Forelimb muscle (tissue), 1 donor: ENCODE measurements around the gene PPP1R9A. TPM values are rescaled to one million over a fixed set of nuclear protein-coding genes. Genes with fewer than 3 reads are reported as not detected.

Experiments
- DNase-seq: peaks from one replicate; pipeline ENCODE4 v3.0.0-alpha.2; 2013; ENCODE audit warnings: low read depth
- polyA plus RNA-seq: library from polyadenylated mRNA; unstranded; fragments of 120-200 nt; gene quantifications from one replicate; pipeline ENCODE4 v1.2.1, GENCODE V29; 2013; ENCODE audit not compliant: insufficient read length

The PPP1R9A gene
- polyA plus RNA-seq, 1 donor: 27.1 TPM

DNA sequence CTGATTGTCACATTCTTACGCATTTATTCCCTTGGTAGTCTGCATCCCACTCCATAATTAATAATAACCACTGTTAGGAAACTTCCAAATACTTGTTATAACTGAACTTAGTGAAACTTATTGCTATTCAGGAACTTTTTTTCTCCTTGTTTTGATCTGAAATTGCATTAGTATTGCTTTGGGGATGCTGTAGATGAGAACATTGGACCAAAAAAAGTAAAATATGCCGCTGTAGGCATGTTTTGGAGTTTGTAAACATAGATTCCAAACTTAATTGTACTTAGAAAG lies 1.7 kb downstream of the PPP1R9A start:
- no peak for DNase-seq

DNA sequence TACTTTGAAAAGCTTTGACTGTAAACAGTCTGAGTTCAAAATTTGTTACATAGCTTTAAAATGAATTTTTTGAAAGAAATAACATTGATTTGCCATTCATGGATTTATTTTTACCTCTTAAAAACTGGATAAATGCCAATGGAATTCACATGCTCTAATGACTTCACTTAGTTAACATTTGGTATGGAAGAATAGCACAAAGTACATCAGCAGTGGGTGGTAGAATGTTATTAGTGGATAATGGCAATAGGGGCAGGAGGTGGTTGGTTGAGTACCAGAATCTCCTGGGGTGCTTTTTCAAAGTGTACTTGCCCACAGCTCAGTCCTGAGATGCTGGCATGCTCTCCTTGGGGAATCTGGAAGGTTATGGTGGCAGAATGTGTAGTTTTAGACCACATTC lies 4.7 kb downstream of the PPP1R9A start:
- DNase-seq: no peak

DNA sequence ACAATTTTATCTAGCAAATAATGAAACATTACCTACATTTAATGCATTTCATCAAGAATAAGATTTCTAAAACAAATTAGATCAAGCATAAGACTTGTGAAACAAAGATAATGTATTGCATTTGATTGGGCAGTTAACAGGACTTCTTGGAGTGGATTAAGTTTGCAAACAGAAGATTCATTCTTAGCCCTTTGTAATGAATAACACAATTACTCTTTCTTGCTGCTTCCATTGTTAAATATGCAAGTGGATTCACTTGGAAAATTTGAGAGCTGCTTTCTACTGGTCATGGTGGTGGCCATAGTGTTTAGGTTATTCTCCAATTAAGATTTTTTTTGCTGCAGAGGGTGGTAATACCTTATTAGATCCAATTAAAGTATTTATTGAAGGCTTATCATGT lies 6.0 kb downstream of the PPP1R9A start:
- DNase-seq: no peak

DNA sequence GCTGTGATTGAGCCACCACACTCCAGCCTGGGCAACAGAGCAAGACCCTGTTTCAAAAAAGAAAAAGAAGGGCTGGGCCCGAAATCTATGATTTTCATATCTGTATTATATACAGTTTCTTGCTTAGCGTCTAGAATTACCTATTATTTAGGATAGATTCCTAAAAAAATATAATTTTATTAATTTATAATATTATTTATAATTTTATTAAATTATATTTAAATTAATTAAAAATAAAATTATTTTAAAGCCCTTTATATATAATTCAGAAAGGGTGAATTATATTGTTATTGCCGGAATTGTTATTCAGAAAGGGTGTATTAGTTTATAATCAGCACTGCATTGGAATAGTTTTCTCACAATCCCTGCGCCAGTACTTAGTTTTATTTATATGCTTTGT lies 14.5 kb downstream of the PPP1R9A start:
- no peak for DNase-seq

DNA sequence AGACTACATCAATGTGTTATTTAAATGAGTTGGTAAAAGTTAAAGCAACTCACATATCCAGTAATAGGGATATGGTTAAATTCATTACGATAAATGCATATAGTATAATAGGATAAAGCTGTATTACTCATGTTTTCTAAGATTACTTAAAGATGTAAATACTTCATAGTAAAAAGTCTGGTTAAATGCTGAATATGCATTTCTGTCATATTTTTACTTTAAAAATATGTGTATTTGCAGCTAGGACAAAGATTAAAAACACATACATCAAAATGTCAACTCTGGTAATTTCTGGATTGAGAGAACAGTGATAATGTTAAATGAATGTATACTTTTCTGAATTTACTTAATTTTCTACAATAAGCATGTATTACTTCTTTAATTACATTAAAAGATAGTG lies 15.1 kb downstream of the PPP1R9A start:
- no peak for DNase-seq

DNA sequence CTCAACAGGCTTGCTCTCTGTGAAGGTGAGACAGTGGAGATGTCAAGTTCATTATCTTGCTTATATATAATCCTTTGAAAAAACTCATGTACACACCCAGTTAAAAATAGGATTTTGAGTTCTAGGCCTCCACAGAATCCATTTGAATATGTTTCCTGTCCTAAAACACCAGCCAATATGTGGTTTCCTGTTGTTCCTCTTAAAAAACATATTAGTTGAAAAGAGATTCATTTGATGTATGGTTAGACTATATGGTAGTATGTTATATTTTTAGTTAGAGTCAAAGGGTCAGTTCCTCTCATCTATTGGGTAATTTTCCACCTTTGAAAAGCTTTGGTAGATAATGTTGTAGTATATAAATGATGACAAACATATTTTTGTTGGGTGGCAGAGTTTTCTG lies 16.0 kb downstream of the PPP1R9A start:
- no peak for DNase-seq

DNA sequence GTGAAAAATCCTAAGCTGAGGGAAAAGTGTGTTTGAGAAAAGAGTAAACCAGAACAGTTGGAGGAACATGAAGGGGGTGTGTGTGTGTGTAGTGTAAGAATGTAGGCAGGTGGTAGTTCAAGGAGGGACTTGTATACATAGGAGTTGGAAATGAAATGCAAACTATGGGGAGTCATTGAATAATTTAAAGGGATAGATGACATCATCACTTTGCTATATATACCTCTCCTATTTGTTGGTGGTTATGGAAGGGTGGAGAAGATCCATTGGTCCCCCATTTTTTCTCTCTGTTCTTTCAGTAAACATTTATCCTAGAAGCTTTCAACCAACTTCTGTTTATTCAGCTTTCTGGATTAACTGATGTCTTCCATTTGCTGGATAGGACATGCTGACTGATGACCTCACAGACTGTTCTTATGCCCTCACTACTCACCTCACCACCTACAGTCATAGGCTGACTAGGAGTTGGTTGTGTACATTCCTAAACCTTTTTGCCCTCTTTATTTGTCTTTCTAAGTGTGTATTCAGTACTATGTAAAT lies 20.8 kb downstream of the PPP1R9A start:
- no peak for DNase-seq

DNA sequence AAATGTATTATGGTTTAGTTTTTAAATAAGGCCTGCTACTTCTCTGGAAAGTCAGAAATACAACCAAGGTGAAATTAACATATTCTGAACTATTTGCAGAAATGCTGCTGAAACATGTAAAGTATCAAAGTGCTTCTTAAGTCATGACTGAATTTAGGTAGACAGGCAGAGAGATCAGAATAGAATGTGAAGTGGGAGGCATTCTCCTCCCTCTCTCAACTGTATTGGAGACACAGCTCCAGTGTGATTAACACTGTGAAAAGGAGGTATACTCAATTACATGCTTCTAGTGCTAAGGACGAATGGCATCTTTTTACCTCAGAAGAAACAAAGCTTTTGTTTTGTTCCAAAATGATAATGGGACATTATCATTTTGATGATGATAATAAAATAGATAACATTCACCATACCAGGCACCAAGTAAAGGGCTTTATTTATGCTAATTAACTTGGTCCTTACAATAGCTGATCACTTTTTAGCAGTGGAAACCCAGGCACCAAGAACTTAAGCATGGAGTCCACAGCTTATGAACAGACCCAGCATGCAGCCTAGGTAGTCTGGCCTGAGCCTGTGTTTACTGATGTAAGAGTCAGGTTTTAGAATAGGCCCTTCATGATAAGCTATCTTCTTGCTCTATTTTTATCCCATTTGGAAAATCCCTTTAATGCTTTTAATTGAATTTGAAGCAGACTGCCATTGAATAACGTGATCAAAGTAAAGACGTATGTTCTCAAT lies 26.0 kb downstream of the PPP1R9A start:
- no peak for DNase-seq

DNA sequence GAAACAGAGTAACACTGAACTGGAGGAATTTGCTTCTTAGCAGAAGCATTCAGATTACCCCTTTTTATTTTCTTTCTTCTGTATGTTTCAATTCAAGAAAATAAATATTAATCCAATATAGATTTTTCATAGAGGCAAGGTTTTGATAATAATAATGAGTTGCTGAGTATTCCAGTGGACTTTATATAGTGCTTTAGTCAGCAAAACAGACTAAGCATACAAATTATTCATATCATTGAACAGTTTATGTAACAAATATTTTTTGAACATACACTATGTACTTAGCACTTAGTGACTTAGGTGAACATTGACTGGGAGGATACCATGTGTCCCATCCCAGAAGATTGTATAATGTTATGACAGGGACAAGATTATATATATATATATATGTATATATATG lies 32.0 kb downstream of the PPP1R9A start:
- DNase-seq: no peak

DNA sequence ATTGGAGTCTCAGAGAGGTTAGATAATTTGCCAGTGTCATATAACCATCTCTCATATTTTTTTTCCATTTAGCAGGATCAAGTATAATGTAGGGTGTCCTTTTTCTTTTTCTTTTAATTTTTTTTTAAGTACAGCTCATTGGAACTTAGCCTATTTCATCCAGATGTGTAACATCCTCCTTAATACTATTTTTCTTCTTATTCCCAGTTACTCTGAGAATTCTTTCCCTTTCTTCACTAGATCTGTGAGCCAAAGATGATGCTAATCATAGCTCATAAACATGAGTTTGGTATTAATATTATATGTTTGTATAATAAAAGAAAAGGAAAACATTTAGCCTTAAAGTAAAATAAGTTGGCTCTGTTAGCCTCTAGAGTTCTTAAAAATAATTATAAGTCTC lies 32.8 kb downstream of the PPP1R9A start:
- peak; percentile 45 for DNase-seq

DNA sequence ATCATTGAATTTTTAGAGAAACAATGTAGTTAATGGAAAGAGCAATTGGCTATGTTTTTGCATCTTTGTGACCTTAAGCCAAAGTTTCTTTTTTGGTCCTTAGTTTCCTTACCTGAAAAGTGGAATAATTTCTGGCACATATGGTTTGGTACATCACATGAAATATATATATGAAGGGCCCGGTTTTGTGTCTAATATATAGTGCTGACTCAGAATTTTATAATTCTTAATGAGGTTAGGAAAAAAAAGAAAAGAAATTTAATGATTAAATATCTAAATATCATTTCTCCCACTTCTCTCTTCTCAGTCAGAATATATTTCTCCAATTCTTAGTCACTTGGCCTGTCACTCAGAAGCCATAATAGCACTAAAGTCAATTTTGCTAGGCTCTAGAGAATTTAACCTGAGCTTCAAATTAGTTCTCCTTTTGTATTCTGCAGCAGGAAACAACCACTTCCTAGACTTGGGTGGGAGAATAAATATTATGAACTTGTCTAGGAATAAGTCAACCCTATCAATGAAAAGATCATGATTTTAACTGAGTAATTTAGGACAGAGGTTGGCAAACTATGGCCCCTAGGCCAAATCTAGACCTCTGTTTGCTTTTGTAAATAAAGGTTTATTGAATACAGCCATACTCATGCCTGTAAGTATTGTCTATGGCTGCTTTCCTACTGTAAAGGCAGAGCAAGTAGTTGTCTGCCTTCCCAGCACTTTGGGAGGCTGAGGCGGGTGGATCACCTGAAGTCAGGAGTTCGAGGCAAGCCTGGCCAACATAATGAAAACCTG lies 34.6 kb downstream of the PPP1R9A start:
- no peak for DNase-seq

DNA sequence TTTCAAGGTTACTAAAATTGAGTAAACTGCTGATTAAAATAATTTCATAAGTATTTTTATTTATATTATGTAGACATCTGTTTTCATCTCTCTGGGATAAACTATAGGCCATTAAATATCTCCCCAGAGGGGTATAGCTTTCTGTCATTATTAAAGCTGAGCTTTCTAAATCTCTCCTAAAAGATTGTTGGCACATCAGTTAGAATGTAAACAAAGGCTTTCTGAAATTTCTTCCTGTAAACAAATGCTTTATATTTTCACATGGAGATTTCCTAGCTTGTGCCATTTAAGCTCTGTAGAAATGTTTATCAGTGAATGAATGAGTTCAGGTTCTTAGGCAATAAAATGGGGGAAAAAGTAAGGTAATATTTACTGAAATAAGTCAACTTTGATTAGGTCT lies 35.7 kb downstream of the PPP1R9A start:
- no peak for DNase-seq

DNA sequence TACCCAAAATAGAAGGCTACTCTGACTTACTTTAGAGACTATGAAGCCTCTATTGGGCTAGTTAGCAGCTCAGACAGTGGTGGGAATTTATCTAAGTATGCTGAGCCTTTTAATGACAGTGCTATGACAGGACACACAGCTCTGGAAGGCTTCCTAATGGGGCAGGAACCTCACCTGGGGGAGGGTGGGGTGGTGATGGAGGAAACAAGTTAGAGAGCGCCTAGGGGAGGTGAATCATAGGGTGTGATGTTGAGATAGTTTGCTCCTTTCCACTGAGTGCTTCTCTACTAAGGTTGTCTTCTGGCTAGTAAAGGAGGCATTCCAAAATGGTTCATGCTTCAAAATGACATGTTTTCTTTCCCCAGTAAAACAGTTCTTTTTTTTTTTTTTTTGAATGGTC lies 42.1 kb downstream of the PPP1R9A start:
- DNase-seq: no peak

DNA sequence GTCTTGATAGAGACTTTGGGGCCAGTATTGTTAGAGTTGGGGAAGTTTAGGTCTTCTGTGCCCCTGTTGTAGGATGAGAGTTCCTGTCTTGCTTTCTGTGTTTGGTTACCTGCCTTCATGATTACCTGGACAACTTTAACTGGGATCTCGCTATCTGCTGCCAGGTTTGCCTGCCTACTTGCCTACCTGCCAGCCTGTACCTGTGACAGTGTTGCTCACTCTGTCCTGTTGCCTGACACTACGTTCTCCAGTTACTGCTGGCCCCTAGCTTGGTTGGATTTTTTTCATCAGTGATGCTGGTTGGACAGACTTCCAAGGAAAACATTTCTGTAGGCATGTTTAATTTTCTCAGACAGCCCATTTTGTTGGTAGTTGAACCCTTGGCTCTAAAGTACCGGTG lies 48.4 kb downstream of the PPP1R9A start:
- DNase-seq: no peak

DNA sequence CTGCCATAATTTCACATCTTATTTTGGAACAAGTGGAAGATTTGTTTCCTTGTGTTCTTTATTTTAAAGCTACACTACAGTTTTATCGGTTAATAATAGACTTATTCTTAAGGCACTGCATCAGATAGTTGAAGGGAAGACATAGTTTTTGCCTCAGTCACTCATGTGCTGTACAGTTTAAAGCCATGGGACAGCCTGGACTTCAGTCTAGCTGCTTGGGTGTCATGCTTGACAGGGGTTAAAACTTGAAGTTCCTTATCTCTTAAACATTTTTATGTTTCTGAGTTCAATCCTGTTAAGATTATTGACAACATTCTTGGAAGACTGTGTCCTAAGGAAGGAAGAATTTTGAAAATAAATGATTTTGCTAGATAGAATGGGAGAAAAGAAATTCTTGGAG lies 49.7 kb downstream of the PPP1R9A start:
- no peak for DNase-seq

DNA sequence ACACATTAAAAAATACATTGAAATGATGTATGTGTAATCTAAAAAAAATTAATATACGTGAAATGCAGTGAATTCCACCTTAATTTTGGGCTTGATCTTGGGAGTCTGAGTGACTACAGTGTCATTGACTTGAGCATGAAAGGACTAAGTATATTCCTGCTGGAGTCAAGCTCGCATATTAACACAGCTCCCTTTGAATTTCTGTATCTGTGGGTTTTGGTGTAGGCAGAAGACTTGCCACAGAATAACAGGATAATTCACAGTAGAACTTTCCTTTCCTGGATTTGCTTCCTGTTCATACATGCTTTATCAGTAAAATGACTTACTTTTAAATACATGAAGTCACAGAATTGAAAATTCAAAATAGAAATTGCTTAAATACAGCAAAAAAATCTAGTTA lies 55.3 kb downstream of the PPP1R9A start:
- no peak for DNase-seq

DNA sequence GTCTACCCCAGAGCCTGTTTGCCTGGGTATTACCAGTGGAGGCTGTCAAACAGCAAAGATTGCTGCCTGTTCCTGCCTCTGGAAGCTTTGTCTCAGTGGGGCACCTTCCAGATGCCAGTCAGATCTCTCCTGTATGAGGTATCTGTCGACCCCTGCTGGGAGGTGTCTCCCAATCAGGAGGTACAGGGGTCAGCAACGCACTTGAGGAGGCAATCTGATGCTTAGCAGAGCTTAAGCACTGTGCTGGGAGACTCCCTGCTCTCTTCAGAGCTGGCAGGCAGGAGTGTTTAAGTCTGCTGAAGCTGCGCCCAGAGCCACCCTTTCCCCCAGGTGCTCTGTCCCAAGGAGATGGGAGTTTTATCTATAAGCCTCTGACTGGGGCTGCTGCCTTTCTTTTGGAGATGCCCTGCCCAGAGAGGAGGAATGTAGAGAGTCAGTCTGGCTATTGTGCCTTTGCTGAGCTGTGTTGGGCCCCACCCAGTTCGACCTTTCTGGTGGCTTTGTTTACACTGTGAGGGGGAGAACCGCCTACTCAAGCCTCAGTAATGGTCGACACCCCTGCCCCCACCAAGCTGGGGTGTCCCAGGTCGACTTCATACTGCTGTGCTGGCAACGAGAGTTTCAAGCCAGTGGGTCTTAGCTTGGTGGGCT lies 62.2 kb downstream of the PPP1R9A start:
- no peak for DNase-seq

DNA sequence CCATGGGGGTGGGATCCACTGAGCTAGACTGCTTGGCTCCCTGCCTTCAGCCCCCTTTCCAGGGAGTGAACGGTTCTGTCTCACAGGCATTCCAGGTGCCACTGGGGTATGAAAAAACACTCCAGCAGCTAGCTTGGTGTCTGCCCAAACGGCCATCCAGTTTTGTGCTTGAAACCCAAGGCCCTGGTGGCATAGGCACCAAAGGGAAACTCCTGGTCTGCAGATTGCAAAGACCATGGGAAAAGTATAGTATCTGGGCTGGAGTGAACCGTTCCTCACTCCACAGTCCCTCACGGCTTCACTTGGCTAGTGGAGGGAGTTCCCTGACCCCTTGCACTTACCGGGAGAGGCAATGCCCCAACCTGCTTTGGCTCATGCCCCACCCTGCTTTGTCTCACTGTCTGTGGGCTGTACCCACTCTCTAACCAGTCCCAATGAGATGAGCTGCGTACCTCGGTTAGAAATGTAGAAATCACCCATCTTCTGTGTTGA lies 62.7 kb downstream of the PPP1R9A start:
- DNase-seq: no peak

DNA sequence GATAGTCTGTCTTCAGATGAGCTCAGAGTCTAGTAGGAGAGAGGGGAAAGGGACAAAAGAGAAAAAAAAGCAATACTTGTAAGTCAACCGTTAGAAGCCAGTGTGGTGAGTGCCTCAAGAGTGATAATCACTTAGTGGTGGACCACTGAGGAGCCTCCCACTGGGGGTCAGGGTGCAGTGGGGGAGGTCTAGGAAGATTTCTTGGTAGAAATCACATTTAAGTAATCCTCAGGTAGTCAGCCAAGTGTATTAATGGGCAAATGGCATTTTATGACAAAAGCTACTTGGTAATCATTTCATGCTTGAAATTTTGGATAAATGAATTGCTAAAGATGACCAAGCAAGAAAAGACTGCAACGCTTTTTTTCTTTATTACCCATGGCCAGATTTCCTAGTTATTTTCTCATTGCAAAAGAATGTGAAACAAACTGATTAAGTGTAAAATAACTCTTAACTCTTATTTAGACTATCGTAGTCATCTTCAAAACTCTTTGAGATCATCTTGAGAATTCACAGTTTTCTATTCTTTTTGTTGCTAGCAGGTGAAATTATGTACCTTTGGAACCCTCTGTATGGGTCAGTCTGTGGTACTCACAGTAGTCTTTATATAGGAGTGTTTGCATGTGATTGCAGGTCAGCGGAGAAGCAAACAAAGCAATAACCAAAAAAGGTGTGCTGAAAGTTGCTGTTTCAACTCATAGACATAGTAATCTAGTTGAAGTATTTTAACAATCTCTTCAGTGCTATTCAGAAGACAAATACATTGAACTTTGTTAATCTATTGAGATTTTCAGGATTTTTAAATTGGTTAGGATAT lies 63.9 kb downstream of the PPP1R9A start:
- DNase-seq: no peak

DNA sequence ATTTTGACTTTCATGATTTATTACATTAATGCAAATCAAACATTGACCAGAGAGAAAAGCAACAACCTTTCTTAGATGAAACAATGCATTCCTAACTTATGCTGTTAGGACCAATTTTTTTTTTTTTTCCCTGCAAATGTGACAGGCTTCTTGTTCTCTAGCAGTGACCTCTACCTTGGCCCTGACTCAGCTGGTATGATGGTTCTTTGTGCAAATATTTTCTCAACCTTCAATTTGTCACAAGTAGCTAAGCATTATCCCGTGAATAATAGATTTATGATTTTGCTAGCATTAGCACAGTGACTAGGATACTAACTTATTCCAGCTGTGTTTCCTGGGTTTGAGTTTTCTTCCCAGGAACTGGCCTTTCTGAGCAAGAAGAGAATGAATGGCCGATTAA lies 64.9 kb downstream of the PPP1R9A start:
- no peak for DNase-seq

DNA sequence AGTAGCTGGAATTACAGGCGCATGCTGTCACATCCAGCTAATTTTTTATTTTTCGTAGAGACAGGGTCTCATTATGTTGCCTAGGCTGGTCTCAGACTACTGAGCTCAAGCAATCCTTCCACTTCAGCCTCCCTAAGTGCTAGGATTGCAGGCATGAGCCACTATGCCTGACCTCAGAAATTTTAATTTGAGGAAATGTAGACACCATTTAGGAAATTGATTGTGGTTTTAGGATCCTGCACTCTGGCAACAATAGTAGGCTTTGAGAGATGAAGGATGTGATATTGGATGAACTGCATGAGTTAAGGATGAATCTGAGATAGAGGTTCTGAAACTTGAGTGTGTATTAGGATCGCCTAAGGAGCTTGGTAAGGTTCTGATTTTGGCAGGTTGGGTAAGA lies 66.5 kb downstream of the PPP1R9A start:
- no peak for DNase-seq

DNA sequence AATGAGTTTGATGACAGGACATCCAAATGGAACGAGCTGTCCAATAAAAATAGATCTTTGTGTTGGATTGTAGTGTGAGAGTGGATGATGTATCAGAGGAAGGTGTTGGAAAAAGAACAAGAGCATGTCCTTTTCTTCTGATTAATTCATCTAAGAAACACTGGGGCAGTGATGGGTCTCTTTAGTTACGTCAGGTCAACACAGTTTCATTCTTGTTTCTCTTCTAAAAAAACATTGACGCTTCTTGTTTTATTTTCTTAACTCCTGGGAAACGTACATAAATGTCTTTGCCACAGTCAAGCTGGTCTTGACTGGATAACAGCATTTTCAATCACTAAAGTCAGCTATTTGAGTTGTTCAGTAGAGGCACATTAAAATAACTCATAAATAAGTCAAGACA lies 67.0 kb downstream of the PPP1R9A start:
- DNase-seq: no peak
